ENCODE results near the gene NXPH4. TPM values are rescaled to one million over a fixed set of nuclear protein-coding genes. Genes with fewer than 3 reads are reported as not detected.

The NXPH4 gene
- total RNA-seq, 4 donors from 2014 or later = 0.56 to 2.4 (median 1.4) TPM; not detected in 1

DNA sequence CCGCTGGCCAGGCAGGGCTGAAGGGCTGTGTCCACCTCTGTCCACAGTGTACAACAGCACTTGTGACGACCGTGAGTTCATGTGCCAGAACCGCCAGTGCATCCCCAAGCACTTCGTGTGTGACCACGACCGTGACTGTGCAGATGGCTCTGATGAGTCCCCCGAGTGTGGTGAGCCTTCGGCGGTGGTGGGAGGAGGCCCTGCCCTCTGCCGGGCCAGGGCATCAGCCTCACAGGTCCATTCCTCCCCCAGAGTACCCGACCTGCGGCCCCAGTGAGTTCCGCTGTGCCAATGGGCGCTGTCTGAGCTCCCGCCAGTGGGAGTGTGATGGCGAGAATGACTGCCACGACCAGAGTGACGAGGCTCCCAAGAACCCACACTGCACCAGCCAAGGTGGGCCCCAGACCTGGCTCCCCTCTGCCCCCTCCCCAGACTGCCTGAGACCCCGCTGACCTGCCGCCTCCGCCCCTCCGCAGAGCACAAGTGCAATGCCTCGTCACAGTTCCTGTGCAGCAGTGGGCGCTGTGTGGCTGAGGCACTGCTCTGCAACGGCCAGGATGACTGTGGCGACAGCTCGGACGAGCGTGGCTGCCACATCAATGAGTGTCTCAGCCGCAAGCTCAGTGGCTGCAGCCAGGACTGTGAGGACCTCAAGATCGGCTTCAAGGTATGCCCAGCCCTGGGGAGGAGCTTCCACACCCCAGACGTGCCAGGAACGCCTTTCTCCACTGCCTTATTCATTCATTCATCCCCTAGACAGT lies 20.8 kb upstream of the NXPH4 start:
- DNase-seq (ENCODE audit: low spot score) (no peak), ATAC-seq (ENCODE audit: low FRiP score) (no peak)
- TF ChIP-seq, protein P1, sequence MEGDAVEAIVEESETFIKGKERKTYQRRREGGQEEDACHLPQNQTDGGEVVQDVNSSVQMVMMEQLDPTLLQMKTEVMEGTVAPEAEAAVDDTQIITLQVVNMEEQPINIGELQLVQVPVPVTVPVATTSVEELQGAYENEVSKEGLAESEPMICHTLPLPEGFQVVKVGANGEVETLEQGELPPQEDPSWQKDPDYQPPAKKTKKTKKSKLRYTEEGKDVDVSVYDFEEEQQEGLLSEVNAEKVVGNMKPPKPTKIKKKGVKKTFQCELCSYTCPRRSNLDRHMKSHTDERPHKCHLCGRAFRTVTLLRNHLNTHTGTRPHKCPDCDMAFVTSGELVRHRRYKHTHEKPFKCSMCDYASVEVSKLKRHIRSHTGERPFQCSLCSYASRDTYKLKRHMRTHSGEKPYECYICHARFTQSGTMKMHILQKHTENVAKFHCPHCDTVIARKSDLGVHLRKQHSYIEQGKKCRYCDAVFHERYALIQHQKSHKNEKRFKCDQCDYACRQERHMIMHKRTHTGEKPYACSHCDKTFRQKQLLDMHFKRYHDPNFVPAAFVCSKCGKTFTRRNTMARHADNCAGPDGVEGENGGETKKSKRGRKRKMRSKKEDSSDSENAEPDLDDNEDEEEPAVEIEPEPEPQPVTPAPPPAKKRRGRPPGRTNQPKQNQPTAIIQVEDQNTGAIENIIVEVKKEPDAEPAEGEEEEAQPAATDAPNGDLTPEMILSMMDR (IDR thresholded peaks at IDR 0.05) = no peak

DNA sequence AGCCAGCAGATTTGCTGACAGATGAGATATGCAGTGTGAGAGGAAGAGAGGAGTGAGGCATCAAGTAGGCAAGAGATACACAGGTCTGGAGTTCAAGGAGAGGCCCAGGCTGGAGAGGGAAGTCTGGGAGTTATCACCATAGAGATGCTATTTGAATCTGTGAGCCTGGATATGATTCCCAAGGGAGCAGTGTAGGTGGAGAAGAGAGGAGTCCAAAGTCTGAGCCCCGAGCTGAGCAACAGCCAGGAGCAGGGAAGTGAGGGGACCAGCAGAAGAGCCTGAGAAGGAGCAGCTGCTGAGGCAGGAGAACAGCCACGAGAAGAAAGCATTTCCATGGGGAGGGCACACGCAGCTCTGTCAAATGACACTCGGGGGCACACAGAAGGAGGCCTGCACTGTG lies 20.2 kb upstream of the NXPH4 start:
- DNase-seq (ENCODE audit: low spot score) (no peak), ATAC-seq (ENCODE audit: low FRiP score) (no peak)
- TF ChIP-seq, protein P1 (IDR thresholded peaks at IDR 0.05) = no peak

DNA sequence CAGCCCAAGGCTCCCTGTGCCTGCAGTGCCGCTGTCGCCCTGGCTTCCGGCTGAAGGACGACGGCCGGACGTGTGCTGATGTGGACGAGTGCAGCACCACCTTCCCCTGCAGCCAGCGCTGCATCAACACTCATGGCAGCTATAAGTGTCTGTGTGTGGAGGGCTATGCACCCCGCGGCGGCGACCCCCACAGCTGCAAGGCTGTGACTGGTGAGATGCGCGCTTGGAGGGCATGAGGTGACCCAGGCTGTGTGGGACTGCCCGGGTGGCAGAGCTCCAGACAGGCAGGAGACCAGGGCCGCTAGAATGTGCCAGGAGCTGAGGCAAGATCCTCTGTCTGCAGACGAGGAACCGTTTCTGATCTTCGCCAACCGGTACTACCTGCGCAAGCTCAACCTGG lies 19.6 kb upstream of the NXPH4 start:
- TF ChIP-seq, protein P1 (IDR thresholded peaks at IDR 0.05) = no peak
- ATAC-seq (ENCODE audit: low FRiP score) = no peak
- DNase-seq (ENCODE audit: low spot score) = no peak

DNA sequence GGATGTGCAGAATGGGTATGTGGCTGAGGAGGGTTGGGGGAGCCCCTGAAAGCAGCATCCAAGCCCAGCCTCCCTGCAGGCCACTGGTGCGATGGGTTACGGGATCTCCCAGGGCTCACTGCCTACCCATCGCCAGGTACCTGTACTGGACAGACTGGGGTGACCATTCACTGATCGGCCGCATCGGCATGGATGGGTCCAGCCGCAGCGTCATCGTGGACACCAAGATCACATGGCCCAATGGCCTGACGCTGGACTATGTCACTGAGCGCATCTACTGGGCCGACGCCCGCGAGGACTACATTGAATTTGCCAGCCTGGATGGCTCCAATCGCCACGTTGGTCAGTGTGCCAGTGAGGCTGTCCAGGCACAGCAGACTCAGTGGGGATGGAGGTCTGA lies 18.3 kb upstream of the NXPH4 start:
- DNase-seq (ENCODE audit: low spot score) (no peak), ATAC-seq (ENCODE audit: low FRiP score) (no peak)
- TF ChIP-seq, protein P1 (IDR thresholded peaks at IDR 0.05) = no peak

DNA sequence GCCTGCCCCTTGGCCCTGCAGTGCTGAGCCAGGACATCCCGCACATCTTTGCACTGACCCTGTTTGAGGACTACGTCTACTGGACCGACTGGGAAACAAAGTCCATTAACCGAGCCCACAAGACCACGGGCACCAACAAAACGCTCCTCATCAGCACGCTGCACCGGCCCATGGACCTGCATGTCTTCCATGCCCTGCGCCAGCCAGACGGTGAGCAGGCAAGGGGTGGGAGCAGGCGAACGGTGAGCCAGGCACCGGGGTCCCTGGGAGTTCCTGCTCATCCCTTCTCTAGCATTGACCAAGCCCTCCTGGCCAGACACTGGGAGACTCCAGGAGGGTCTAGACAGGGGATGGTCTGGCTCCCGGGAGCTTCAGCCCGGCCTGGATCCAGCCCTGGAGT lies 17.4 kb upstream of the NXPH4 start:
- ATAC-seq (ENCODE audit: low FRiP score) (no peak), DNase-seq (ENCODE audit: low spot score) (no peak)
- TF ChIP-seq, protein P1 (IDR thresholded peaks at IDR 0.05) = no peak

DNA sequence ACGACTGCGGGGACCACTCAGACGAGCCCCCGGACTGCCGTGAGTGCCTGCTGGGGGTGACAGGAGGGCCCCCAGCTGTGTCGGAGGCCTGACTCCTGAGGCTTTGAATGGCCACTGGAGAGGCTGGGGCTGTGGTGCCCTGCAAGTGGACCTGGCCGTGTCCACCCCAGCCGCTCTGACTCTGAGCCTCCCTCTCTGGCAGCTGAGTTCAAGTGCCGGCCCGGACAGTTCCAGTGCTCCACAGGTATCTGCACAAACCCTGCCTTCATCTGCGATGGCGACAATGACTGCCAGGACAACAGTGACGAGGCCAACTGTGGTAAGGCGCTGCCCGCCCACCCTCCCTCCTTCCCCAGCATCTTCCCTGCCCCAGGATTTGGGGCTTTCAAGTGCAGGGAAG lies 16.1 kb upstream of the NXPH4 start:
- TF ChIP-seq, protein P1 (IDR thresholded peaks at IDR 0.05) = no peak
- DNase-seq (ENCODE audit: low spot score) (no peak), ATAC-seq (ENCODE audit: low FRiP score) (no peak)

DNA sequence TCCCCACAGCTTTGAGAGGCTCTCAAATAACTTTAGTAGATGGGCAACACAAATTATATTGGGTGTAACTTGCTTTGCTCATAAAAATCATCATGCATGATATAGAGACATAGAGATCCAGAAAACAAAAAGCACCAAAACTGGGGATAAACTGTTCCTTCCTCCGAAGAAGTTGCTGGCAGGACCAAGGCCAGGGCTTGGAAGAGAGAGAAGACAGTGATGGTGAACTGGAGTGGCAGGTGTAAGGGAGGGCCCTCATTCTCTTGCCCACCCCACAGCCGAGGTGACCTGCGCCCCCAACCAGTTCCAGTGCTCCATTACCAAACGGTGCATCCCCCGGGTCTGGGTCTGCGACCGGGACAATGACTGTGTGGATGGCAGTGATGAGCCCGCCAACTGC lies 15.4 kb upstream of the NXPH4 start:
- ATAC-seq (ENCODE audit: low FRiP score) (no peak), DNase-seq (ENCODE audit: low spot score) (no peak)
- TF ChIP-seq, protein P1 (IDR thresholded peaks at IDR 0.05) = no peak

All from omental fat pad (tissue), 4 donors.